ENCODE measurements around the gene SMARCA1. TPM values are rescaled to one million over a fixed set of nuclear protein-coding genes. Genes with fewer than 3 reads are reported as not detected.

SMARCA1 gene
- total RNA-seq, 1 donor from 2014 or later: 21.5 TPM

DNA sequence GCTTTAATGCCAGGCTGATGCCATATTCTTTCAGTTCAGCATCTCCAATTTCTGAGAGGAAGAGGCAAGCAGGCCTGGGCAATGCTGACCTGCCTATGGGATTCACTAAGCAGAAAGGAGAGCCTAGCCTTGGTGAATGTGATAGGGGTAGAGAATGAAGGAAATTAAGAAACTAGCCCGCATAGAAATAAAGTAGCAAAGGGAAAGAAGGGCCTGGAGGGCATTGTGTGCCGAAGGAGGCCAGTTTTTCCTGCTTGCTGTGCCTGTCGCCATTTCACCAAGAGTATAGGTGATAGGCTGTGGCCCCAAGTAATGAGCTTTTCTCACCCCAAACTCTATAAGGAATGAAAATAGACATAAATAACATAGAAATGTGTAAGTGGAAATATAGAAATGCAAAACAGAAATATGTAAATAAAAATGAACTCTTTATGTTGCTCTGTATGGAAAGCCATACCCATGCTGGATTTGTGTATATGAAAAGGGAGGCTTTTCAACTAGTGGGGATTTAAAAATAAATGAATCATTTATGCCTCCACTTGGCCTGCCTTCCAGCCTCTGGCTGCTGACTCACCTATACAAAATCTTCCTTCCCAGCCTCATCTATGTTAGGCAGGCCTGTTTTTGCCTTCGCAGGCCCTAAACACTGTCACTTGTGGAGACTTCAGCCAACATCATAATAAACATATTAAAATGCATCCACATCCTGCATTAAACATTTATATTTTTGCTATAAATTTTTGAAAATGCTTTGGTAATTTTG is 11.7 kb upstream of the SMARCA1 start:
- no peak for DNase-seq (ENCODE audit: low spot score in 2 of 2)
- intact Hi-C loops (cut with DNase I): no loop called here
- Histone ChIP-seq H3K27ac (no peak overlapping the region), H3K36me3 (no peaks in the 10 kb centered on the region), H3K9me3 (no peaks in the 10 kb centered on the region), H3K4me3 (no peak overlapping the region), H3K4me1 (no peaks in the 10 kb centered on the region), H3K27me3 (no peaks in the 10 kb centered on the region)
- TF ChIP-seq, protein P1, sequence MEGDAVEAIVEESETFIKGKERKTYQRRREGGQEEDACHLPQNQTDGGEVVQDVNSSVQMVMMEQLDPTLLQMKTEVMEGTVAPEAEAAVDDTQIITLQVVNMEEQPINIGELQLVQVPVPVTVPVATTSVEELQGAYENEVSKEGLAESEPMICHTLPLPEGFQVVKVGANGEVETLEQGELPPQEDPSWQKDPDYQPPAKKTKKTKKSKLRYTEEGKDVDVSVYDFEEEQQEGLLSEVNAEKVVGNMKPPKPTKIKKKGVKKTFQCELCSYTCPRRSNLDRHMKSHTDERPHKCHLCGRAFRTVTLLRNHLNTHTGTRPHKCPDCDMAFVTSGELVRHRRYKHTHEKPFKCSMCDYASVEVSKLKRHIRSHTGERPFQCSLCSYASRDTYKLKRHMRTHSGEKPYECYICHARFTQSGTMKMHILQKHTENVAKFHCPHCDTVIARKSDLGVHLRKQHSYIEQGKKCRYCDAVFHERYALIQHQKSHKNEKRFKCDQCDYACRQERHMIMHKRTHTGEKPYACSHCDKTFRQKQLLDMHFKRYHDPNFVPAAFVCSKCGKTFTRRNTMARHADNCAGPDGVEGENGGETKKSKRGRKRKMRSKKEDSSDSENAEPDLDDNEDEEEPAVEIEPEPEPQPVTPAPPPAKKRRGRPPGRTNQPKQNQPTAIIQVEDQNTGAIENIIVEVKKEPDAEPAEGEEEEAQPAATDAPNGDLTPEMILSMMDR (IDR thresholded peaks at IDR 0.05): no peak

DNA sequence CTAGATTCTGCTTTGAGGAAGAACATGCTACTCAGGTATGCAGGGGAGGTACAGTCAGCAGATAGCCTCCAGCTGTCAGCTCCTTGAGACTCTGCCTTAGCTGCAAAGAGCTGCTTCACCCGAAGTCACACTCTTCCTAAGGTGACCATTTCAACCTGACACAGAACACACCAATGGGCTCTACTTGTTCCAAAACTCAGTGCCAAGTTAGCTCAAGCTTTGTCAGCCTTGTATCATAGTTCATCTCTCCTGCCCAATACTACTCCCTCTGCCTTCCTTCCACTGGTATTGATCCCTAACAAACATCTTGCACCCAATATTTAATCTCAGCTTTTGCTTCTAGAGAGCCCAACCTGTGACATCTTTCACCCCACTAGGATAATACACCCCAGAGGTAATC is 7.8 kb upstream of the SMARCA1 start:
- H3K36me3 ChIP-seq: no peaks in the 10 kb centered on the region
- intact Hi-C loops (cut with DNase I): no loop called here
- no peaks in the 10 kb centered on the region for H3K9me3 ChIP-seq
- no peak overlapping the region for H3K4me3 ChIP-seq
- no peaks in the 10 kb centered on the region for H3K4me1 ChIP-seq
- TF ChIP-seq, protein P1 (IDR thresholded peaks at IDR 0.05): no peak
- no peak overlapping the region for H3K27ac ChIP-seq
- DNase-seq (ENCODE audit: low spot score in 2 of 2): no peak
- H3K27me3 ChIP-seq: no peaks in the 10 kb centered on the region

DNA sequence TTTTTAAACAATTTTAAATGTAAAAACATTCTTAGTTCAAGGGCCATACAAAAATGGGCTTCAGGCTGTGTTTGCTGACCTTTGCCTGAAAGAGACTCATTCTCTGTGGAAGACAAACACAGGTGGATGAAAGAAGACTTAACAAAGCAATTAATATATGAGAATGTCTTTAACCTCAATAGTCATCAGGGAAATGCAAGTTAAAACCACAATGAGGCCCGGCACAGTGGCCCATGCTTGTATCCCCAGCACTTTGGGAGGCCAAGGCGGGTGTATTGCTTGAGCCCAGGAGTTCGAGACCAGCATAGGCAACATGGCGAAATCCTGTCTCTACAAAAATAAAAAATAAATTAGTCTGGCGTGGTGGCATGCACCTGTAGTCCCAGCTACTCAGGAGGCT is 7.1 kb upstream of the SMARCA1 start:
- Histone ChIP-seq H3K4me1 (no peaks in the 10 kb centered on the region), H3K4me3 (no peak overlapping the region), H3K36me3 (no peaks in the 10 kb centered on the region), H3K9me3 (no peaks in the 10 kb centered on the region), H3K27me3 (no peaks in the 10 kb centered on the region), H3K27ac (no peak overlapping the region)
- TF ChIP-seq, protein P1 (IDR thresholded peaks at IDR 0.05): no peak
- DNase-seq (ENCODE audit: low spot score in 2 of 2): no peak
- intact Hi-C loops (cut with DNase I): no loop called here

DNA sequence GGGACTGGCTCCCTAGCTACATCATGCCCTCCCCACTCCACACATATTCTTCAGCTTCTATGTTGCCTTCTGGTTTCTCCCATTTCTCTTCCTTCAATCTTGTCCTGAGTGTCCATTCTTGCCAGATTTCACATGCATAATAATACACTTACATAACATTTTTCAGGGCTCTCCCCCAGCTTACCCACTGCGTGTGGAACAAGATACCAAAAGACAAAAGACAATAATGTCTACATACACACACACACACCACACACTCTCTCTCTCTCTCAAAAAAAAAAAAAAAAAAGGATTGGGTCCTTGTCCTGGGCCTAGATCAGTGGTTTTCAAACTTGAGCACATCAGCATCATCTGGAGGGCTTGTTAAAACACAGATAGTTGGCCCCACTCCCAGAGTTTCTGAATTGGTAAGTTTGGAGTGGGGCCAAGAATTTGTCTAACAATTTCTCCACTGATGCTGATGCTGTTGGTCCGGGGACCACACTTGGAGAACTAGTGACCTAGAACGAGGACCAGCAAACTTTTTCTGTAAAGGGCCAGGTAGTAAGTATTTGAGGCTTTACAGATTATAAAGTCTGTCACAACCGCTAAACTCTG is 6.5 kb upstream of the SMARCA1 start:
- no peak for DNase-seq (ENCODE audit: low spot score in 2 of 2)
- Histone ChIP-seq H3K4me1 (no peaks in the 10 kb centered on the region), H3K4me3 (no peak overlapping the region), H3K9me3 (no peaks in the 10 kb centered on the region), H3K27ac (no peak overlapping the region), H3K27me3 (no peaks in the 10 kb centered on the region), H3K36me3 (no peaks in the 10 kb centered on the region)
- TF ChIP-seq, protein P1 (IDR thresholded peaks at IDR 0.05): no peak
- intact Hi-C loops (cut with DNase I): no loop called here

DNA sequence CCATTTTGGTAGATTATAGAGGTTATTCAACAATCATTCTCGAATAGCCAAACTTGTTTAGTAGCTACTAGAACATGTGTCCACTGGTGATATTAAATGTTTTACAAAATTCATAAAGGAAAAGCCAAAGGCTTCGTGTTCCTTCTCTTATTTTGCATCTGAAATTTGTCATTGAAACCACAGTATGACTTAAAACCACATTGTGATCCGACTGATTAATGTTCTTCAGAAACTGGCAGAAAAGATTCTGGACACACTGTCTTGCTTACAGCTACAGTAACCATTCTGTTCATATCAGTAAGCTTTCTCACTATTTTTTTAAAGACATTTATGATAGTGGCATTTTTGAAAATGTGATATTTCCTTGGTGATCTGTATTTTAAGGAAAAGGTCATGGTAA is 2.6 kb upstream of the SMARCA1 start:
- Histone ChIP-seq H3K9me3 (no peaks in the 10 kb centered on the region), H3K27me3 (no peaks in the 10 kb centered on the region), H3K4me1 (no peaks in the 10 kb centered on the region), H3K27ac (no peak overlapping the region), H3K36me3 (no peaks in the 10 kb centered on the region), H3K4me3 (no peak overlapping the region)
- TF ChIP-seq, protein P1 (IDR thresholded peaks at IDR 0.05): no peak
- DNase-seq (ENCODE audit: low spot score in 2 of 2): no peak
- intact Hi-C loops (cut with DNase I): no loop called here
